ENCODE results near the gene NOM1. TPM values are rescaled to one million over a fixed set of nuclear protein-coding genes. Genes with fewer than 3 reads are reported as not detected.

NOM1 gene
- total RNA-seq, 1 experiment from 2014 or later, result 30.3 TPM

- H3K36me3 ChIP-seq (ENCODE audit: control insufficient read depth, insufficient read depth, low read length), result peaks cover 13% of the 10 kb centered on the region
- intact Hi-C loops (cut with micrococcal nuclease; ENCODE audit: unreplicated experiment) (loop anchor here (10.0 kb wide), 1 partner anchor 165 kb away; the partner anchor contains the start of gene UBE3C), in situ Hi-C loops (cut with HindIII; ENCODE audit: low pct_unique_long_range_greater_than_20kb, low sequenced_read_pairs) (no loop called here)
- no peaks in the 10 kb centered on the region for H3K27me3 ChIP-seq (ENCODE audit: control insufficient read depth, insufficient read depth, low read length)
- POLR2A ChIA-PET, result interaction anchor here (0.7 kb wide), 1 partner anchor 22 kb away, joined by 4 read pairs; no protein-coding TSS in a partner anchor
- no peak overlapping the region for H3K4me3 ChIP-seq (ENCODE audit: low read depth in 2 of 2, low read length in 2 of 2)
- H3K4me1 ChIP-seq (ENCODE audit: control insufficient read depth, insufficient read depth, low read length), result no peaks in the 10 kb centered on the region
- no peak overlapping the region for H3K27ac ChIP-seq (ENCODE audit: low read length)
- CTCF ChIA-PET, result interaction anchor here (0.6 to 0.7 kb wide), 2 partner anchors 10 to 416 kb away, joined by 6 to 8 read pairs; no protein-coding TSS in a partner anchor
- DNase-seq (ENCODE audit: low read depth, low spot score) (no peak), ATAC-seq (peak; percentile 72)
- TF ChIP-seq POLR2AphosphoS5 (IDR thresholded peaks at IDR 0.05; ENCODE audit: low read depth, low read length) (no peak), TCF7L2 (IDR thresholded peaks at IDR 0.05; ENCODE audit: low read depth, low read length) (no peak), SIN3A (IDR thresholded peaks at IDR 0.05; ENCODE audit: borderline replicate concordance, insufficient read depth, low read depth, low read length) (no peak)
- TF ChIP-seq, protein P1, sequence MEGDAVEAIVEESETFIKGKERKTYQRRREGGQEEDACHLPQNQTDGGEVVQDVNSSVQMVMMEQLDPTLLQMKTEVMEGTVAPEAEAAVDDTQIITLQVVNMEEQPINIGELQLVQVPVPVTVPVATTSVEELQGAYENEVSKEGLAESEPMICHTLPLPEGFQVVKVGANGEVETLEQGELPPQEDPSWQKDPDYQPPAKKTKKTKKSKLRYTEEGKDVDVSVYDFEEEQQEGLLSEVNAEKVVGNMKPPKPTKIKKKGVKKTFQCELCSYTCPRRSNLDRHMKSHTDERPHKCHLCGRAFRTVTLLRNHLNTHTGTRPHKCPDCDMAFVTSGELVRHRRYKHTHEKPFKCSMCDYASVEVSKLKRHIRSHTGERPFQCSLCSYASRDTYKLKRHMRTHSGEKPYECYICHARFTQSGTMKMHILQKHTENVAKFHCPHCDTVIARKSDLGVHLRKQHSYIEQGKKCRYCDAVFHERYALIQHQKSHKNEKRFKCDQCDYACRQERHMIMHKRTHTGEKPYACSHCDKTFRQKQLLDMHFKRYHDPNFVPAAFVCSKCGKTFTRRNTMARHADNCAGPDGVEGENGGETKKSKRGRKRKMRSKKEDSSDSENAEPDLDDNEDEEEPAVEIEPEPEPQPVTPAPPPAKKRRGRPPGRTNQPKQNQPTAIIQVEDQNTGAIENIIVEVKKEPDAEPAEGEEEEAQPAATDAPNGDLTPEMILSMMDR (IDR thresholded peaks at IDR 0.05), result no peak; the same call in 1 of the 2 replicates
- TF ChIP-seq, protein P2, sequence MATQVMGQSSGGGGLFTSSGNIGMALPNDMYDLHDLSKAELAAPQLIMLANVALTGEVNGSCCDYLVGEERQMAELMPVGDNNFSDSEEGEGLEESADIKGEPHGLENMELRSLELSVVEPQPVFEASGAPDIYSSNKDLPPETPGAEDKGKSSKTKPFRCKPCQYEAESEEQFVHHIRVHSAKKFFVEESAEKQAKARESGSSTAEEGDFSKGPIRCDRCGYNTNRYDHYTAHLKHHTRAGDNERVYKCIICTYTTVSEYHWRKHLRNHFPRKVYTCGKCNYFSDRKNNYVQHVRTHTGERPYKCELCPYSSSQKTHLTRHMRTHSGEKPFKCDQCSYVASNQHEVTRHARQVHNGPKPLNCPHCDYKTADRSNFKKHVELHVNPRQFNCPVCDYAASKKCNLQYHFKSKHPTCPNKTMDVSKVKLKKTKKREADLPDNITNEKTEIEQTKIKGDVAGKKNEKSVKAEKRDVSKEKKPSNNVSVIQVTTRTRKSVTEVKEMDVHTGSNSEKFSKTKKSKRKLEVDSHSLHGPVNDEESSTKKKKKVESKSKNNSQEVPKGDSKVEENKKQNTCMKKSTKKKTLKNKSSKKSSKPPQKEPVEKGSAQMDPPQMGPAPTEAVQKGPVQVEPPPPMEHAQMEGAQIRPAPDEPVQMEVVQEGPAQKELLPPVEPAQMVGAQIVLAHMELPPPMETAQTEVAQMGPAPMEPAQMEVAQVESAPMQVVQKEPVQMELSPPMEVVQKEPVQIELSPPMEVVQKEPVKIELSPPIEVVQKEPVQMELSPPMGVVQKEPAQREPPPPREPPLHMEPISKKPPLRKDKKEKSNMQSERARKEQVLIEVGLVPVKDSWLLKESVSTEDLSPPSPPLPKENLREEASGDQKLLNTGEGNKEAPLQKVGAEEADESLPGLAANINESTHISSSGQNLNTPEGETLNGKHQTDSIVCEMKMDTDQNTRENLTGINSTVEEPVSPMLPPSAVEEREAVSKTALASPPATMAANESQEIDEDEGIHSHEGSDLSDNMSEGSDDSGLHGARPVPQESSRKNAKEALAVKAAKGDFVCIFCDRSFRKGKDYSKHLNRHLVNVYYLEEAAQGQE (IDR thresholded peaks at IDR 0.05; ENCODE audit: insufficient read depth in 1 of 2, low read depth in 2 of 2, low read length in 1 of 2), result no peak
- no TSS peak for BruUV-seq (replicated peaks)
- H3K9me3 ChIP-seq (ENCODE audit: control insufficient read depth, insufficient read depth, low read depth, low read length), result no peaks in the 10 kb centered on the region
These were observed 20.5 kb downstream of the NOM1 start for GRCh38 chr7:156969972-156970420.

DNA sequence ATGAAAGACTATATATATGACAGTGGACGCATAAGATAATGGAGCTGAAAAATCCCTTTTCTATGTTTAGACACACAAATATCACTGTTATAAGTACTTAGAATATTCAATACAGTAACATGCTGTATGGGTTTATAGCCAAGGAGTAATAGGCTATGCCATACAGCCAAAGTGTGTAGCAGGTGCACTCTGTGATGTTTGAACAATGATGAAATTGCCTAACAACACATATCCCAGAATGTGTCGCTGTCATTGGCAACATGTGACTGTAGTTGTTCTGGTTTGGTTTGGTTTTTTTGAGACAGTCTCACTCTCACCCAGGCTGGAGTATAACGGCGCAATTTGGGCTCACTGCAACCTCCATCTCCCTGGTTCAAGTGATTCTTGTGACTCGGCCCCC lies 26.1 kb downstream of the NOM1 start:
- in situ Hi-C loops (cut with HindIII; ENCODE audit: low pct_unique_long_range_greater_than_20kb, low sequenced_read_pairs), result no loop called here
- H3K4me3 ChIP-seq (ENCODE audit: low read depth in 2 of 2, low read length in 2 of 2), result no peak overlapping the region
- no peaks in the 10 kb centered on the region for H3K9me3 ChIP-seq (ENCODE audit: control insufficient read depth, insufficient read depth, low read depth, low read length)
- H3K36me3 ChIP-seq (ENCODE audit: control insufficient read depth, insufficient read depth, low read length), result no peaks in the 10 kb centered on the region
- POLR2A ChIA-PET, result no interaction called here
- DNase-seq (ENCODE audit: low read depth, low spot score) (no peak), ATAC-seq (no peak)
- no peaks in the 10 kb centered on the region for H3K4me1 ChIP-seq (ENCODE audit: control insufficient read depth, insufficient read depth, low read length)
- intact Hi-C loops (cut with micrococcal nuclease; ENCODE audit: unreplicated experiment), result loop anchor here (10.0 kb wide), 1 partner anchor 159 kb away; the partner anchor contains the start of gene UBE3C
- CTCF ChIA-PET, result no interaction called here
- TF ChIP-seq, protein P1 (IDR thresholded peaks at IDR 0.05), result no peak
- TF ChIP-seq SIN3A (IDR thresholded peaks at IDR 0.05; ENCODE audit: borderline replicate concordance, insufficient read depth, low read depth, low read length), result no peak
- TF ChIP-seq, protein P2 (IDR thresholded peaks at IDR 0.05; ENCODE audit: insufficient read depth in 1 of 2, low read depth in 2 of 2, low read length in 1 of 2), result no peak
- TF ChIP-seq POLR2AphosphoS5 (IDR thresholded peaks at IDR 0.05; ENCODE audit: low read depth, low read length), result no peak
- no peak for TF ChIP-seq TCF7L2 (IDR thresholded peaks at IDR 0.05; ENCODE audit: low read depth, low read length)
- H3K27me3 ChIP-seq (ENCODE audit: control insufficient read depth, insufficient read depth, low read length), result no peaks in the 10 kb centered on the region
- no TSS peak for BruUV-seq (replicated peaks)
- H3K27ac ChIP-seq (ENCODE audit: low read length), result no peak overlapping the region

Measured in Panc1 (cell line).